C4-2B (cell line): ENCODE measurements around the gene SLC46A1.

Source experiments
- CTCF ChIP-seq: fragments of 450-650 bp; conservative IDR thresholded peaks from 2 replicates; pipeline ENCODE4 v1.5.1; 2017; ENCODE audit warnings: mild to moderate bottlenecking
- ZFX ChIP-seq: fragments of 450-650 bp; IDR thresholded peaks from 2 replicates; pipeline ENCODE4 v1.6.1; 2017

- TF ChIP-seq CTCF (no peak), ZFX (no peak)
These were observed 15.0 kb downstream of the SLC46A1 start for GRCh38 chr17:28390984-28391383.
